ENCODE results near the gene UBE3C. TPM values are rescaled to one million over a fixed set of nuclear protein-coding genes. Genes with fewer than 3 reads are reported as not detected.
A peak's percentile ranks its signal among the peaks of the same experiment; 100 is the strongest.
"Not testable (repeated sequence)": the region's sequence is repeated elsewhere in the genome, so short reads cannot be mapped to it uniquely, and the experiment has no call there.

Gene UBE3C
- total RNA-seq, 1 donor from 2014 or later = 69.5 TPM

DNA sequence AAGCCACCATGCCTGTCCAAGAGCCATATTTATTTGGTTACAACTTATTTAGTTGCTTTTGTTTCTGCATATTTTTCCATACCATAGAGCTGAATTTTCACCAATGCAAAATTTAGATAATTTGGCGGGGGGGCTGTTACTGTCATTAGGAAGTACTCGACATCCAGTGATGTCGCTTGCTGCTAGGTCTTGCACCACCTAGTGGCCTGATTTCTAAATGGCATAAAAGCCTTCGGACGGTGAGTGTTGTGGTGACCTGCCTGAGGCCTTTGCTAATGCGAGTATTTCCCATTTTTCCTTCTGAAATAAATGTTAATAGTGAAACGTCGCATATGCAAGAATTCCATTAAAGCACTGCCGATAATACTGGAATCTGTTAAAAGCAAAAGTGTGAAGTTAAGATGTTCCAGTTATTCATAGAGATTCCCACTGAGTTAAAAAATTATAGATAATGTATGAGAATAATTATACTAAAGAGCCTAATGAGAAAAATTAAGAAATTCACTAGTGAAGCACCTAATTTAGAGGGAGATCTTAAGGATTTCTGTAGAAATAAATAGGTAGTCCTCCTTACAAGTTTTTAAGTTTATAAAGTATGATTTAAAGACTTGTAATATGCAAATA, 112.0 kb downstream of the UBE3C start:
- Histone ChIP-seq H3K4me1 (no peaks in the 10 kb centered on the region), H3K9me3 (no peaks in the 10 kb centered on the region), H3K36me3 (peaks cover 0 to 43% of the 10 kb centered on the region in 2 donors), H3K27me3 (no peaks in the 10 kb centered on the region), H3K27ac (no peak overlapping the region), H3K4me3 (no peak overlapping the region)
- TF ChIP-seq POLR2A (IDR thresholded peaks at IDR 0.05) = no peak
- no peak for TF ChIP-seq POLR2AphosphoS5 (IDR thresholded peaks at IDR 0.05; ENCODE audit: insufficient read depth in 1 of 2, low read depth in 1 of 2)
- TF ChIP-seq, protein P1, sequence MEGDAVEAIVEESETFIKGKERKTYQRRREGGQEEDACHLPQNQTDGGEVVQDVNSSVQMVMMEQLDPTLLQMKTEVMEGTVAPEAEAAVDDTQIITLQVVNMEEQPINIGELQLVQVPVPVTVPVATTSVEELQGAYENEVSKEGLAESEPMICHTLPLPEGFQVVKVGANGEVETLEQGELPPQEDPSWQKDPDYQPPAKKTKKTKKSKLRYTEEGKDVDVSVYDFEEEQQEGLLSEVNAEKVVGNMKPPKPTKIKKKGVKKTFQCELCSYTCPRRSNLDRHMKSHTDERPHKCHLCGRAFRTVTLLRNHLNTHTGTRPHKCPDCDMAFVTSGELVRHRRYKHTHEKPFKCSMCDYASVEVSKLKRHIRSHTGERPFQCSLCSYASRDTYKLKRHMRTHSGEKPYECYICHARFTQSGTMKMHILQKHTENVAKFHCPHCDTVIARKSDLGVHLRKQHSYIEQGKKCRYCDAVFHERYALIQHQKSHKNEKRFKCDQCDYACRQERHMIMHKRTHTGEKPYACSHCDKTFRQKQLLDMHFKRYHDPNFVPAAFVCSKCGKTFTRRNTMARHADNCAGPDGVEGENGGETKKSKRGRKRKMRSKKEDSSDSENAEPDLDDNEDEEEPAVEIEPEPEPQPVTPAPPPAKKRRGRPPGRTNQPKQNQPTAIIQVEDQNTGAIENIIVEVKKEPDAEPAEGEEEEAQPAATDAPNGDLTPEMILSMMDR (IDR thresholded peaks at IDR 0.05) = peak; percentile 15 to 64 (median 34)
- intact Hi-C loops (cut with DNase I) = loop anchor here (5.0 kb wide), 1 partner anchor 853 kb away; no protein-coding TSS in a partner anchor
- peak in 1 of 2 donors; percentile 74 for DNase-seq (ENCODE audit: extremely low spot score in 2 of 2)

DNA sequence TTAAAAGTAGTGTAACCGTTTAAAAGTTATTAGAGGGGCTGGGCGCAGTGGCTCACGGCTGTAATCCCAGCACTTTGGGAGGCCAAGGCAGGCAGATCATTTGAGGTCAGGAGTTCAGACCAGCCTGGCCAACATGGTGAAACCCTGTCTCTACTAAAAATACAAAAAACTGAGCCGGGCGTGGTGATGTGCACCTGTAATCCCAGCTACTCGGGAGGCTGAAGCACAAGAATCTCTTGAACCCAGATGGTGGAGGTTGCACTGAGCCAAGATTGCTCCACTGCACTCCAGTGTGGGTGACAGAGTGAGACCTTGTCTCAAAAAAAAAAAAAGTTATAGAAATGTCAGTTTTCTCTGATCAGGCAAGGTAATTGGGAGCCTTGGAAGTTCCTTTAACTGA, 113.1 kb downstream of the UBE3C start:
- H3K4me3 ChIP-seq; H3K4me1 ChIP-seq; H3K27me3 ChIP-seq; DNase-seq (ENCODE audit: extremely low spot score in 2 of 2); H3K9me3 ChIP-seq; H3K27ac ChIP-seq: not testable (repeated sequence)
- H3K36me3 ChIP-seq = peaks cover 0 to 52% of the 10 kb centered on the region in 2 donors
- intact Hi-C loops (cut with DNase I) = loop anchor here (5.0 kb wide), 1 partner anchor 855 kb away; no protein-coding TSS in a partner anchor

DNA sequence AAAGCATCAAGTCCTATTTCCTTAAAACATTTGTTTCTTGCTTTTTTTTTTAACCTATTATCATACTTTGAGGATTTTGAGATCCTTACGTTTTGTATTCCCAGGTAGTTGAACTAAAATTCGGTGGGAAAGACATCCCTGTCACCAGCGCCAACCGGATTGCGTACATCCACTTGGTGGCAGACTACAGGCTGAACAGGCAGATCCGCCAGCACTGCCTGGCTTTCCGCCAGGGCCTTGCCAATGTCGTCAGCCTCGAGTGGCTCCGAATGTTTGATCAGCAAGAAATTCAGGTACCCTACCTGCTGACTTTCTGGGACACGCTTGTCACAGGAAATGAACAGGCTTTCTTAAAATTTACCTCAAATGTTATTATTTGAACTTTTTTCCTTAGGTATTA, 115.1 kb downstream of the UBE3C start:
- Histone ChIP-seq H3K36me3 (peaks cover 0 to 63% of the 10 kb centered on the region in 2 donors), H3K27me3 (no peaks in the 10 kb centered on the region), H3K9me3 (no peaks in the 10 kb centered on the region), H3K27ac (no peak overlapping the region), H3K4me1 (no peaks in the 10 kb centered on the region), H3K4me3 (no peak overlapping the region)
- intact Hi-C loops (cut with DNase I) = loop anchor here (5.0 kb wide), 1 partner anchor 857 kb away; no protein-coding TSS in a partner anchor
- no peak for DNase-seq (ENCODE audit: extremely low spot score in 2 of 2)
- no peak for TF ChIP-seq POLR2AphosphoS5 (IDR thresholded peaks at IDR 0.05; ENCODE audit: insufficient read depth in 1 of 2, low read depth in 1 of 2)

DNA sequence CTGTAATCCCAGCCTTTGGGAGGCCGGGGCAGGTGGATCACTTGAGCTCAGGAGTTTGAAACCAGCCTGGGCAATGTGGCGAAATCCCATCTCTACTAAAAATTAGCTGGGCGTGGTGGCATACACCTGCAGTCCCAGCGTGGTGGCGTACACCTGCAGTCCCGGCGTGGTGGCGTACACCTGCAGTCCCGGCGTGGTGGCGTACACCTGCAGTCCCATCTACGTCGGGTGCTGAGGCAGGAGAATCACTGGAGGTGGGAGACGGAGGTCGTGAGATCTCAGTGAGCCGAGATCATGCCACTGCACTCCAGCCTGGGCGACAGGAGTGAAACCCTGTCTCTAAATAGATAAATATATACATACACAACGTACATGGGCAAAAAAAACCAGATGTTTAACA, 116.1 kb downstream of the UBE3C start:
- H3K27me3 ChIP-seq; H3K4me1 ChIP-seq; H3K4me3 ChIP-seq; H3K27ac ChIP-seq; DNase-seq (ENCODE audit: extremely low spot score in 2 of 2); H3K9me3 ChIP-seq: not testable (repeated sequence)
- intact Hi-C loops (cut with DNase I) = loop anchor here (5.0 kb wide), 1 partner anchor 857 kb away; no protein-coding TSS in a partner anchor
- H3K36me3 ChIP-seq = peaks cover 0 to 63% of the 10 kb centered on the region in 2 donors

DNA sequence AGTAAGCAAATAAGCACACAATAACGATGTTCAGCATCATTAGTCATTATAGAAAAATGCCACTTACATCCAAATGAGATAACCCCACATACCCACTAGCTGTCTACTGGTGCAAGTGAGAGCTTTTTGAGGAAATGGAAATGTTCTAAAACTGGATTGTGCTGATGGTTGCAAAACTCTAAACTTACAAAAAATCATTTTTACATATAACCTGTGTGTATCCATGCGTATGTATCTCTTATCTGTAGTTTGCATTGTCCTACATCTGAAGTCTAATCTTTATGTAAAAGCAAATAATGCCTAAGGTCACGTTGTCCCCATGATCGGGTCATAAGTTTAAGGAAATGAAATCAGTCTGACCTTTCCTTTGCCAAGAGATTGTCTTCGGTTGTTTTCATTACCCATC, 116.5 kb downstream of the UBE3C start:
- intact Hi-C loops (cut with DNase I) = no loop called here
- no peak for DNase-seq (ENCODE audit: extremely low spot score in 2 of 2)
- no peak overlapping the region for H3K27ac ChIP-seq
- no peaks in the 10 kb centered on the region for H3K27me3 ChIP-seq
- H3K9me3 ChIP-seq = no peaks in the 10 kb centered on the region
- TF ChIP-seq, protein P1 (IDR thresholded peaks at IDR 0.05) = no peak
- no peak for TF ChIP-seq POLR2A (IDR thresholded peaks at IDR 0.05)
- no peak for TF ChIP-seq POLR2AphosphoS5 (IDR thresholded peaks at IDR 0.05; ENCODE audit: insufficient read depth in 1 of 2, low read depth in 1 of 2)
- peaks cover 0 to 68% of the 10 kb centered on the region in 2 donors for H3K36me3 ChIP-seq
- H3K4me3 ChIP-seq = no peak overlapping the region
- no peaks in the 10 kb centered on the region for H3K4me1 ChIP-seq

DNA sequence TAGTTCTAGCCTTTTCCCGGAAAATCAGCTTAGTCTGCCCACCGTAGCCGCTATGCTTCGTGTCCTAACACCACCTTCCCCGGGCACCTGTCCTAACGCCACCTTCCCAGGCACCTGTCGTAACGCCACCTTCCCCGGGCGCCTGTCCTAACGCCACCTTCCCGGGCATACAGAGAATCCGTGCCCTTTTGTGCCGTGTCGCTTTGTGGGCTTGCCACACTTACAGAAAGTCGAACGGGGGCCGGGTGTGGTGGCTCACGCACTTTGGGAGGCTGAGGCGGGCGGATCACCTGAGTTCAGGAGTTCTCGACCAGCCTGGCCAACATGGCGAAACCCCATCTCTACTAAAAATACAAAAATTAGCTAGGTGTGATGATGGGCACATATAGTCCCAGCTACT, 124.4 kb downstream of the UBE3C start:
- H3K27ac ChIP-seq = no peak overlapping the region
- H3K9me3 ChIP-seq = no peaks in the 10 kb centered on the region
- TF ChIP-seq POLR2A (IDR thresholded peaks at IDR 0.05) (no peak), POLR2AphosphoS5 (IDR thresholded peaks at IDR 0.05; ENCODE audit: insufficient read depth in 1 of 2, low read depth in 1 of 2) (no peak)
- TF ChIP-seq, protein P1 (IDR thresholded peaks at IDR 0.05) = no peak
- intact Hi-C loops (cut with DNase I) = no loop called here
- DNase-seq (ENCODE audit: extremely low spot score in 2 of 2) = no peak
- no peaks in the 10 kb centered on the region for H3K27me3 ChIP-seq
- no peaks in the 10 kb centered on the region for H3K4me1 ChIP-seq
- peaks cover 0 to 57% of the 10 kb centered on the region in 2 donors for H3K36me3 ChIP-seq
- H3K4me3 ChIP-seq = no peak overlapping the region

Data from vagina (tissue), 2 donors.